Endothelial cell of umbilical vein (primary cell): ENCODE measurements around the gene FNDC4. TPM values are rescaled to one million over a fixed set of nuclear protein-coding genes. Genes with fewer than 3 reads are reported as not detected.

ENCODE experiments used
- BruUV-seq: library from RNA; stranded (reverse); fragments of 400-500 nt; replicated peaks from 2 replicates; lab custom pipeline; 2021; lab: Mats Ljungman, UMichigan
- CTCF ChIA-PET: fragments of 300-600, 350-600 bp; sonication (Branson Sonifier 250); formaldehyde crosslinking; loops from one replicate; lab custom pipeline; 2021; ENCODE audit warnings: antibody characterized with exemption, inconsistent platforms; lab: Charles Lee
- POLR2A ChIA-PET: fragments of 300-600, 350-600 bp; sonication (Branson Sonifier 250); formaldehyde crosslinking; loops from one replicate; lab custom pipeline; 2021; ENCODE audit warnings: antibody characterized with exemption, inconsistent platforms; lab: Charles Lee
- DNase-seq: peaks from one replicate; pipeline ENCODE4 v3.0.0-alpha.2; 2011; ENCODE audit warnings: low read depth, low spot score
- FAIRE-seq: peaks from 2 replicates; lab custom pipeline; 2011; peaks lifted over from hg19 to GRCh38; lab: Jason Lieb, UNC
- H2AFZ ChIP-seq: 2 replicates; pipeline ENCODE4 v1.6.0; 2012; ENCODE audit warnings: low read depth, low read length, control low read depth, inconsistent platforms
- H3K27ac ChIP-seq: 2 replicates; pipeline ENCODE4 v1.5.1; 2011; ENCODE audit warnings: low read depth, mild to moderate bottlenecking, control low read depth, low read length, moderate library complexity; ENCODE audit not compliant: insufficient read depth
- H3K27me3 ChIP-seq, 2 experiments: 2 replicates each; pipeline versions ENCODE4 v1.6.0 to v1.6.1; 2011; ENCODE audit warnings: low read length in 2 of 2, mixed read lengths in 1 of 2; ENCODE audit not compliant: control insufficient read depth in 2 of 2, insufficient read depth in 2 of 2
- H3K36me3 ChIP-seq, 2 experiments: 2 replicates in 1 of 2; 3 replicates in 1 of 2; pipeline ENCODE4 v1.5.1; 2011; ENCODE audit warnings: low read length in 2 of 2, mild to moderate bottlenecking in 1 of 2, moderate library complexity in 1 of 2; ENCODE audit not compliant: control insufficient read depth in 2 of 2, insufficient read depth in 2 of 2; ENCODE audit errors: extremely low read depth in 1 of 2
- H3K4me1 ChIP-seq: 3 replicates; pipeline ENCODE4 v1.5.1; 2011; ENCODE audit warnings: mild to moderate bottlenecking, low read length; ENCODE audit not compliant: control insufficient read depth, insufficient read depth; ENCODE audit errors: extremely low read depth
- H3K4me2 ChIP-seq: 2 replicates; pipeline ENCODE4 v1.6.1; 2011; ENCODE audit warnings: low read length, control low read depth, mixed read lengths; ENCODE audit not compliant: insufficient read depth
- H3K4me3 ChIP-seq, 3 experiments: fragments of 200-600 bp in 1 of 3; sonication (generic), shearing (Covaris generic) in 1 of 3; replicated peaks in 1 of 3; 2 replicates each; pipeline ENCODE4 v1.5.1; 2011 to 2016; ENCODE audit warnings: control low read depth in 3 of 3, low read length in 3 of 3, mild to moderate bottlenecking in 2 of 3, inconsistent platforms in 1 of 3, low read depth in 1 of 3, moderate library complexity in 1 of 3; ENCODE audit not compliant: insufficient read depth in 1 of 3
- H3K79me2 ChIP-seq: 2 replicates; pipeline ENCODE4 v1.6.0; 2012; ENCODE audit warnings: low read length, inconsistent platforms; ENCODE audit not compliant: control insufficient read depth, insufficient read depth
- H3K9ac ChIP-seq: replicated peaks from 2 replicates; pipeline ENCODE3; 2011; ENCODE audit warnings: low read length, control low read depth; ENCODE audit not compliant: insufficient read depth; ENCODE audit errors: extremely low read depth
- H3K9me1 ChIP-seq: replicated peaks from 3 replicates; pipeline ENCODE4 v1.6.0; 2011; ENCODE audit warnings: mild to moderate bottlenecking, low read length; ENCODE audit not compliant: control insufficient read depth, insufficient read depth; ENCODE audit errors: extremely low read depth
- H3K9me3 ChIP-seq: replicated peaks from 2 replicates; pipeline ENCODE4 v1.5.1; 2012; ENCODE audit warnings: low read length, inconsistent platforms; ENCODE audit not compliant: control insufficient read depth, insufficient read depth
- H4K20me1 ChIP-seq: replicated peaks from 2 replicates; pipeline ENCODE3; 2011; ENCODE audit warnings: mild to moderate bottlenecking, low read length; ENCODE audit not compliant: control insufficient read depth, insufficient read depth; ENCODE audit errors: extremely low read depth
- FOS ChIP-seq: IDR thresholded peaks from 2 replicates; pipeline ENCODE4 v1.6.1; 2011; ENCODE audit warnings: mild to moderate bottlenecking, low read length, moderate library complexity, borderline replicate concordance; ENCODE audit not compliant: insufficient read depth
- GATA2 ChIP-seq: IDR thresholded peaks from 2 replicates; pipeline ENCODE4 v1.7.0; 2011; ENCODE audit warnings: low read depth, mild to moderate bottlenecking, moderate library complexity, mixed read lengths, low read length; ENCODE audit not compliant: insufficient read length, insufficient read depth
- JUN ChIP-seq: IDR thresholded peaks from 2 replicates; pipeline ENCODE4 v1.6.1; 2011; ENCODE audit warnings: borderline replicate concordance, low read depth; ENCODE audit not compliant: insufficient read length, insufficient read depth
- MYC ChIP-seq: IDR thresholded peaks from one replicate; pipeline ENCODE4 v1.6.1; 2011; ENCODE audit warnings: mild to moderate bottlenecking, low read depth, low read length
- POLR2AphosphoS5 ChIP-seq: IDR thresholded peaks from 2 replicates; pipeline ENCODE4 v1.6.1; 2012; ENCODE audit warnings: low read depth, mild to moderate bottlenecking, control low read depth, low read length, moderate library complexity; ENCODE audit not compliant: insufficient read depth
- dilution Hi-C: fragments of 300-500 bp; cut with MboI; formaldehyde crosslinking; loops from one replicate; pipeline ENCODE4 v1.15.0; 2019; ENCODE audit warnings: low sequenced_read_pairs; ENCODE audit not compliant: extremely low pct_ligation_motif_present
- intact Hi-C: fragments of 100-400 bp; cut with micrococcal nuclease; formaldehyde crosslinking; loops from one replicate; pipeline ENCODE4 v1.10.0; 2022
- polyA plus RNA-seq, 4 experiments: library from polyadenylated mRNA; depleted of rRNA in 3 of 4; stranded (reverse) in 3 of 4; unstranded in 1 of 4; fragments of >200 nt; gene quantifications; 2 replicates each; pipeline versions ENCODE4 v1.2.1 to v1.2.3, GENCODE V29; 2011 to 2012; ENCODE audit warnings: missing spikeins in 1 of 4
- total RNA-seq: library from RNA; stranded (reverse); gene quantifications from 2 replicates; pipeline ENCODE4 v1.2.3, GENCODE V29; 2021
- TF ChIP-seq, protein P1 (sequence below): IDR thresholded peaks from 2 replicates; pipeline ENCODE4 v1.6.1; 2011; ENCODE audit not compliant: insufficient read depth, insufficient read length
- TF ChIP-seq, protein P2 (sequence below), 2 donors: IDR thresholded peaks; 1 replicate in 1 of 2; 2 replicates in 1 of 2; pipeline ENCODE4 v1.5.1; 2011; ENCODE audit warnings: low read length in 2 of 2, mild to moderate bottlenecking in 2 of 2, moderate library complexity in 2 of 2, control low read depth in 1 of 2, inconsistent platforms in 1 of 2, low read depth in 1 of 2; ENCODE audit not compliant: insufficient read depth in 1 of 2; ENCODE audit errors: extremely low read depth in 1 of 2

Gene FNDC4
- total and polyA plus RNA-seq, 2 donors (not counting 3 experiments of a cell fraction or from before 2014, with no cell fraction given) = 15.5 to 19.0 TPM

DNA sequence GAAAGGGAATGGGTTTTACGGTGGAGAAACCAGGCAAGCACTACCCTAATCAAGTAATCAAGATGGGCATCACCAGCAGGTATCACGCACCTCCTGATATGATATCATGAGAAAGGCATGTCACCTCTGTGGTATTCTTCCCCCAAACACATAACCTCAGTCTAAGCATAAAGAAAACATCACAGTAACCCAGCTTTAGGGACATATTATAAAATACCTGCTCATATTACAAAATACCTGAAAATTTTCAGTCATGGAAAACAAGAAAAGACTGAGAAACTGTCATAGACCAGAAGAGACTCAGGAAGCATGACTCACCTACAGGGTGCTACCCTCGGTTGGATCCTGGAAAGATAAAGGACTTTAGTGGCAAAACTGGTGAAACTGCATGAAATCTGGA, 32.2 kb upstream of the FNDC4 start:
- dilution Hi-C loops = no loop called here
- TF ChIP-seq FOS (peak; percentile 55), JUN (peak; percentile 29), MYC (no peak), POLR2AphosphoS5 (no peak), GATA2 (no peak)
- TF ChIP-seq, protein P1, sequence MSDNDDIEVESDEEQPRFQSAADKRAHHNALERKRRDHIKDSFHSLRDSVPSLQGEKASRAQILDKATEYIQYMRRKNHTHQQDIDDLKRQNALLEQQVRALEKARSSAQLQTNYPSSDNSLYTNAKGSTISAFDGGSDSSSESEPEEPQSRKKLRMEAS = no peak
- TF ChIP-seq, protein P2, sequence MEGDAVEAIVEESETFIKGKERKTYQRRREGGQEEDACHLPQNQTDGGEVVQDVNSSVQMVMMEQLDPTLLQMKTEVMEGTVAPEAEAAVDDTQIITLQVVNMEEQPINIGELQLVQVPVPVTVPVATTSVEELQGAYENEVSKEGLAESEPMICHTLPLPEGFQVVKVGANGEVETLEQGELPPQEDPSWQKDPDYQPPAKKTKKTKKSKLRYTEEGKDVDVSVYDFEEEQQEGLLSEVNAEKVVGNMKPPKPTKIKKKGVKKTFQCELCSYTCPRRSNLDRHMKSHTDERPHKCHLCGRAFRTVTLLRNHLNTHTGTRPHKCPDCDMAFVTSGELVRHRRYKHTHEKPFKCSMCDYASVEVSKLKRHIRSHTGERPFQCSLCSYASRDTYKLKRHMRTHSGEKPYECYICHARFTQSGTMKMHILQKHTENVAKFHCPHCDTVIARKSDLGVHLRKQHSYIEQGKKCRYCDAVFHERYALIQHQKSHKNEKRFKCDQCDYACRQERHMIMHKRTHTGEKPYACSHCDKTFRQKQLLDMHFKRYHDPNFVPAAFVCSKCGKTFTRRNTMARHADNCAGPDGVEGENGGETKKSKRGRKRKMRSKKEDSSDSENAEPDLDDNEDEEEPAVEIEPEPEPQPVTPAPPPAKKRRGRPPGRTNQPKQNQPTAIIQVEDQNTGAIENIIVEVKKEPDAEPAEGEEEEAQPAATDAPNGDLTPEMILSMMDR (IDR thresholded peaks at IDR 0.05; ENCODE audit: extremely low read depth in 1 of 2, insufficient read depth in 1 of 2, low read depth in 1 of 2, low read length in 2 of 2) = no peak
- Histone ChIP-seq H3K4me3 (no peak overlapping the region), H3K9me3 (no peaks in the 10 kb centered on the region), H3K4me1 (peaks cover 4% of the 10 kb centered on the region), H2AFZ (no peak overlapping the region), H4K20me1 (no peaks in the 10 kb centered on the region), H3K36me3 (no peaks in the 10 kb centered on the region), H3K4me2 (peak overlapping the region; percentile 25), H3K27ac (no peak overlapping the region), H3K79me2 (no peaks in the 10 kb centered on the region), H3K9ac (no peak overlapping the region), H3K27me3 (no peaks in the 10 kb centered on the region), H3K9me1 (no peaks in the 10 kb centered on the region)
- no peak for FAIRE-seq
- CTCF ChIA-PET = interaction anchor here (0.8 to 1.4 kb wide), 2 partner anchors 10 to 25 kb away, joined by 3 read pairs; a partner anchor contains a TSS
- intact Hi-C loops = no loop called here
- BruUV-seq = no TSS peak
- POLR2A ChIA-PET = interaction anchor here (0.6 kb wide), 2 partner anchors 64 to 124 kb away, joined by 3 read pairs; no protein-coding TSS in a partner anchor
- no peak for DNase-seq
